Adipocyte (in vitro differentiated cells): ENCODE data around the gene SLC7A10.

Experiments
- DNase-seq: peaks from one replicate; pipeline ENCODE4 v3.0.0-alpha.2; 2015; ENCODE audit warnings: low read depth
- H3K27me3 ChIP-seq: replicated peaks from 2 replicates; pipeline ENCODE4 v1.7.0; 2013; ENCODE audit warnings: mild to moderate bottlenecking, low read length, moderate library complexity; ENCODE audit not compliant: control insufficient read depth, insufficient read depth
- H3K36me3 ChIP-seq: 2 replicates; pipeline ENCODE4 v1.7.0; 2013; ENCODE audit warnings: low read length, mild to moderate bottlenecking, moderate library complexity; ENCODE audit not compliant: control insufficient read depth, insufficient read depth, severe bottlenecking
- H3K4me1 ChIP-seq: 2 replicates; pipeline ENCODE4 v1.7.0; 2013; ENCODE audit warnings: mild to moderate bottlenecking, low read length, moderate library complexity; ENCODE audit not compliant: control insufficient read depth, insufficient read depth
- H3K4me3 ChIP-seq: 2 replicates; pipeline ENCODE4 v1.7.0; 2013; ENCODE audit warnings: mild to moderate bottlenecking, low read length, moderate library complexity
- H3K9ac ChIP-seq: 2 replicates; pipeline ENCODE4 v1.7.0; 2013; ENCODE audit warnings: mild to moderate bottlenecking, low read length, moderate library complexity
- H3K9me3 ChIP-seq: 2 replicates; pipeline ENCODE4 v1.7.0; 2013; ENCODE audit warnings: mild to moderate bottlenecking, low read length, moderate library complexity; ENCODE audit not compliant: control insufficient read depth

Gene SLC7A10

DNA sequence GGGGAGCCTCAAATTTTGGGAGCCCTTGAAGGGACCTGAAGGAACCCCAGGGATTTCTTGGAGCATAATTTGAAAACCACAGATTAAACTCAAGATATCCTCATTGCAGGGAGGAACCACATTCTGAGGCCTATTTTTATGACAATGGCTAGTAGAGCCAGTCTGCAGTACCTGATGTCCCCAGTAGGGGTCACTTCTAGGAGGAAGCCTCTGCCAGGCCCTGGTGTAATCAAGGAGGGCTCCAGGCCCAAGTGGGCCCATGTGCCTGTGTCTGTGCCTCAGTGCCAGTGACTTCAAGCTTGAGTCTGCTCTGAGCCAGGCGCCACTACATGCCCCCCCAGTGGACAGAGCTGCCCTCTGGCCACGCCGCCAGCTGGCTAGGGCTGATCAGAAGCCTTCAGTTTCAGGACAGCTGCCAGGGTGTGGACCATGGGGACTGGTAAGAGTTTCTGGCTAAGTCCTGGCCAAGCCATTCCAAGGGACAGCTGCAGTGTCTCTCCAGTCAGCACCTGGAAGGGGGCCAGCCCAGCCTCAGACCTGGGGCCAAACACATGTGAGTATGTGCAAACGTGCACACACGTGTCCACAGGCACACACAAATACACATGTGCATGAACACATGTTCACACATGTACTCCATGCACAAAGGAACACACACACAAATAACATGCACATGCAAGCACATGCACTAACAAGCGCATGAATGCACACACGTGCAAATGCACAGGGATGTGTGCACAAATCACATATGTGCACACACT is 20.5 kb upstream of the SLC7A10 start:
- Histone ChIP-seq H3K4me3 (no peak overlapping the region), H3K4me1 (peaks cover 9% of the 10 kb centered on the region), H3K27me3 (peaks cover 7% of the 10 kb centered on the region), H3K9ac (no peak overlapping the region), H3K9me3 (peaks cover 3% of the 10 kb centered on the region), H3K36me3 (no peaks in the 10 kb centered on the region)
- no peak for DNase-seq

DNA sequence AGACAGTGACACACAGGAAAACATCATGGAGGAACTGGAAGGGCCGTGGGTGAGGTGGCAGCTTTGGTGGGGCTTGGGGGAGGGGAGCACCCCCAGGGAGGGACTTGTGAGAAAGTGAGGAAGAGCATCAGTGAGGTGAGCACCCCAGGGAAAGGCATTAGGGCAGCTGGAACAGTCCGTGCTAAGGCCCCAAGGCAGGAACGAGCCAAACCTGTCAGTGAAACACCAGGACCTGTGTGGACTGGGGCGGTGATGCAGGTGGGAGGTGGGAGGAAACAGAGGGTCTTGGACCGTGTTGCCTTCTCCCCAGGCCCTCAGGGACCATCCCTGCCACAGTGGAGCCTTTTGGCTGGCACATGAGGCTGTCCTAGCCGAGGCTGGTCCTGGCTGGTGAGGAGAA is 17.3 kb upstream of the SLC7A10 start:
- H3K9me3 ChIP-seq = peaks cover 3% of the 10 kb centered on the region
- H3K27me3 ChIP-seq = peaks cover 7% of the 10 kb centered on the region
- DNase-seq = no peak
- no peak overlapping the region for H3K4me3 ChIP-seq
- H3K9ac ChIP-seq = no peak overlapping the region
- no peaks in the 10 kb centered on the region for H3K36me3 ChIP-seq
- H3K4me1 ChIP-seq = peaks cover 12% of the 10 kb centered on the region

DNA sequence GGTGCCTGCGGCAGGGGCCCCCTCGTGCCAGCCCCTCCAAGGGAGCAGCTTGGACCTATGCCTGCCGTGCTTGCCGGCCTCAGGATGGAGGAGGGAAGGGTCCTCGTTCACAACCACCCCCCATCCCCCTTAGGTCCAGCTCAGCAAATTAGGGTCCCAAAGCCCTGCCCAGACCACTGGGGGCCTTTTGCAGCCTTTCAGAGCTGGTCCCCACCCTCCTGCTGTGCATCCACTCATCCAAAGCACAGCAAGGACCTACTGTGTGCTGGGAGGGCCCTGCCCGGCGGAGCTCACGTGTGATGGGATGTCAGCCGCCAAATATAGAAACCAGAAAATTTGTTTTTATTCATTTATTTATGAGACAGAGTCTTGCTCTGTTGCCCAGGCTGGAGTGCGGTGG is 16.5 kb upstream of the SLC7A10 start:
- Histone ChIP-seq H3K4me1 (peaks cover 12% of the 10 kb centered on the region), H3K4me3 (no peak overlapping the region), H3K9me3 (peaks cover 3% of the 10 kb centered on the region), H3K36me3 (no peaks in the 10 kb centered on the region), H3K27me3 (peaks cover 7% of the 10 kb centered on the region), H3K9ac (no peak overlapping the region)
- no peak for DNase-seq

DNA sequence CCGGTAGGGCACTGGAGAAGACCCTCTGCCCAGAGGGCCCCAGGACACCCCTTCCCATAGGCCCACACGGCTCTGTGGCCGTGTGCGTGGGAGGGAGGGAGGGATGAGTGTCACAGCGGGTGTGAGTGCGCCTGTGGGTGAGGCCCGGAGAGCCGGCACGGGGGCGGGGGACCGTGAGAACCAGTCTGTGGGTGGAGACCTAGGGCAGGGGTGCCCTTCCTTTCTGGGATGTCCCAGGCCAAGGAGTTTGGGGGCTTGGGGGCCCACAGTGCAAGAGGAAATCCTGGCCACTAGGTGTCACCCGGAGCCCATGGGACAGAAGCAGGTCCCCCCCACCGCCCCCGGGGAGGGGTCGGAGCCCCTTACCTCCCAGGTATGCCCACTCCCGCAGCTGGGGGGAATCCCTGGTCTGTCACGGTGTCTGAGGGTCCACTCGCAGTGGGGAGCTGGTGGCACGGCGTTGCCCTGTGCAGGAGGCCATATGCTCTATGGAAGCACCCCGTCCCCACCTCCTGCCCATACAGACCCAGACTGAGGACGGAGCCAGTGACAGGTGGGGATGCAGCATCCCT is 16.0 kb upstream of the SLC7A10 start:
- Histone ChIP-seq H3K27me3 (peaks cover 7% of the 10 kb centered on the region), H3K9ac (no peak overlapping the region), H3K4me3 (no peak overlapping the region), H3K36me3 (no peaks in the 10 kb centered on the region), H3K4me1 (peaks cover 11% of the 10 kb centered on the region), H3K9me3 (peaks cover 3% of the 10 kb centered on the region)
- peak; percentile 41 for DNase-seq

- no peak for DNase-seq
- H3K4me1 ChIP-seq = peaks cover 7% of the 10 kb centered on the region
Measured at GRCh38 chr19:33241091-33241529, 15.5 kb upstream of the SLC7A10 start.

DNA sequence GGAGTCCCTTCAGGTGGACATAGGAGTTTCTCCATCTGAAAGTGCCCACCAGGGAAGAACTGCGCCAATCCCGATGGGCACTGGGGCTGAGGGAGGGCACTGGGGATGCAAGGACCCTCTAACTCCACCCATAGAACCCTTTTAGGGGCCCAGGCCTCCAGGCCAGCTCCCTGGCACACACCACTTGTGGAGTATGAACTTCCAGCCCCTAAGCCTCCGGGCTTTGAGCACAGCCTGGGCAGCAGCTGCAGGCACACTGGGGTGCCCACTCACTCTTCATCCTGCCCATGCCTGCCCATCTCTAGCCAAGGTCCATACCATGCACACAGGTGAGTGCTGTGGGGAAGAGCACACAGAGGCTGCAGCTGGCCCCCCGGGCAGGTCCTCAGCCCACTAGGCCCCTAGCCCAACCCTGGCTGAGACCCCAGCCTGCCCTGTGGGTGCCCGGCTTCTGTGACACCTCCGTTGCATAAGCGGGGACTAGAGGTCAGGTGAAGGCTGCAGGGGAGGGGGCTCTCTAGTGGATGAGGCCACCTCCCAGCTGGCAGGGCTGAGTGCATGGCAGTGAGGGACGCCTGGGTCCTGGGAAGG is 14.6 kb upstream of the SLC7A10 start:
- Histone ChIP-seq H3K36me3 (no peaks in the 10 kb centered on the region), H3K9ac (no peak overlapping the region), H3K9me3 (no peaks in the 10 kb centered on the region), H3K4me3 (no peak overlapping the region), H3K27me3 (peaks cover 7% of the 10 kb centered on the region), H3K4me1 (peaks cover 7% of the 10 kb centered on the region)
- DNase-seq = no peak

More at GRCh38 chr19:33241091-33241529, 15.5 kb upstream of the SLC7A10 start:
- Histone ChIP-seq H3K9me3 (peaks cover 3% of the 10 kb centered on the region), H3K27me3 (peaks cover 7% of the 10 kb centered on the region), H3K4me3 (no peak overlapping the region), H3K9ac (no peak overlapping the region), H3K36me3 (no peaks in the 10 kb centered on the region)

GRCh38 chr19:33239223-33239975 is 13.7 kb upstream of the SLC7A10 start:
- H3K36me3 ChIP-seq = no peaks in the 10 kb centered on the region
- H3K27me3 ChIP-seq = peaks cover 15% of the 10 kb centered on the region
- no peak overlapping the region for H3K4me3 ChIP-seq
- H3K4me1 ChIP-seq = peaks cover 7% of the 10 kb centered on the region
- DNase-seq = no peak
- no peak overlapping the region for H3K9ac ChIP-seq
- H3K9me3 ChIP-seq = no peaks in the 10 kb centered on the region

- Histone ChIP-seq H3K4me3 (no peak overlapping the region), H3K4me1 (peaks cover 7% of the 10 kb centered on the region), H3K9me3 (no peaks in the 10 kb centered on the region), H3K9ac (no peak overlapping the region), H3K36me3 (no peaks in the 10 kb centered on the region), H3K27me3 (peaks cover 19% of the 10 kb centered on the region)
- no peak for DNase-seq
Measured at GRCh38 chr19:33238481-33239149, 13.0 kb upstream of the SLC7A10 start.

DNA sequence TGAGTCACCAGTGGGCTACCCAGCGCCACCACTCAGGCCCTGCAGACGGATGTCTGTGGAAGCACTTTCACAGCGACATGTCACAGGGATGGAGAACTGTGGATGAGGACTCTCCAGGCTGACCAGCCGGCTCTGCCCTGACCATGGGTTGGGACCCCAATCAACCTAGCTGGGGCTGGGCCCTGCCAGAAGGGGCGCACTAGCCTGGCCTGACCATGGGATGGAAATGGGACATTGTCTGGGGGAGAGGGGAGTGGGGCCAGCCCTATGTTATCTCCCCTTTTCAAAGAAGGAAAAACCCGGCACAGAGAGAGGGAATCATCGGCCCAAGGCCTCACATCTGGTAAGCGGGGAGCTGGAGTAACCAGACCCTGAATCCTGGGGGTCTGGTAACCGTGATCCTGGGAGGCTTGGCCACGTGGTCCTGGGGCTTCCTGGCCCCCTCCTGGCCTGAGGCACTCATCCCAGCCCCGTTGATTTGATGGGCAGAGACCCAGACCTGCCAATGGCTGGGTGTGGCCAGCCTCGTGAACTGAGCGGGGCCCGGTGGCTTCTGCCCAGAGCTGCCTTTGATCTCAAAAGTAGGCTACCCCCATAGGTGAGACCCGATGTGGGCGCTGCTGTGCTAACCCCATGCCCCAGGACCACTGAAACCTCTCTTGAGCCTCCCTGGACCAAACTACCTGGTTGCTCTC is 11.2 kb upstream of the SLC7A10 start:
- H3K9ac ChIP-seq = no peak overlapping the region
- no peak for DNase-seq
- peaks cover 10% of the 10 kb centered on the region for H3K4me1 ChIP-seq
- peaks cover 23% of the 10 kb centered on the region for H3K27me3 ChIP-seq
- no peak overlapping the region for H3K4me3 ChIP-seq
- no peaks in the 10 kb centered on the region for H3K36me3 ChIP-seq
- H3K9me3 ChIP-seq = no peaks in the 10 kb centered on the region

GRCh38 chr19:33235996-33236350 is 10.3 kb upstream of the SLC7A10 start:
- Histone ChIP-seq H3K27me3 (peaks cover 23% of the 10 kb centered on the region), H3K4me3 (no peak overlapping the region)
- DNase-seq = no peak

More at GRCh38 chr19:33235996-33236350, 10.3 kb upstream of the SLC7A10 start:
- Histone ChIP-seq H3K9ac (no peak overlapping the region), H3K36me3 (no peaks in the 10 kb centered on the region), H3K4me1 (peaks cover 15% of the 10 kb centered on the region), H3K9me3 (no peaks in the 10 kb centered on the region)
